CD4-positive, alpha-beta T cell treated with Interleukin-21 for 1 hour (primary cell): ENCODE results near the gene CRIM1.

ENCODE experiments used
- DNase-seq: peaks from one replicate; pipeline ENCODE4 v3.0.0-alpha.2; 2020

CRIM1 gene

GRCh38 chr2:36462311-36462935 lies 106.8 kb downstream of the CRIM1 start:
- DNase-seq: no peak

GRCh38 chr2:36463365-36463764 lies 107.8 kb downstream of the CRIM1 start:
- DNase-seq: no peak

- DNase-seq: no peak
Observed at GRCh38 chr2:36464006-36464721, 108.6 kb downstream of the CRIM1 start.

- DNase-seq: no peak
Observed at GRCh38 chr2:36466135-36466534, 110.6 kb downstream of the CRIM1 start.

- DNase-seq: no peak
Observed at GRCh38 chr2:36468463-36469105, 113.0 kb downstream of the CRIM1 start.

GRCh38 chr2:36469106-36469477 lies 113.5 kb downstream of the CRIM1 start:
- DNase-seq: no peak

- no peak for DNase-seq
Observed at GRCh38 chr2:36469710-36470109, 114.1 kb downstream of the CRIM1 start.

- no peak for DNase-seq
Observed at GRCh38 chr2:36473230-36473629, 117.7 kb downstream of the CRIM1 start.

GRCh38 chr2:36476411-36476810 lies 120.8 kb downstream of the CRIM1 start:
- no peak for DNase-seq

- no peak for DNase-seq
Observed at GRCh38 chr2:36477315-36477714, 121.7 kb downstream of the CRIM1 start.

GRCh38 chr2:36477746-36478145 lies 122.2 kb downstream of the CRIM1 start:
- no peak for DNase-seq

- DNase-seq: no peak
Observed at GRCh38 chr2:36478332-36478738, 122.8 kb downstream of the CRIM1 start.

- no peak for DNase-seq
Observed at GRCh38 chr2:36478999-36479398, 123.4 kb downstream of the CRIM1 start.

GRCh38 chr2:36479406-36479805 lies 123.8 kb downstream of the CRIM1 start:
- DNase-seq: no peak

GRCh38 chr2:36480028-36480427 lies 124.5 kb downstream of the CRIM1 start:
- no peak for DNase-seq

GRCh38 chr2:36480636-36481035 lies 125.1 kb downstream of the CRIM1 start:
- DNase-seq: no peak

- no peak for DNase-seq
Observed at GRCh38 chr2:36481709-36482108, 126.1 kb downstream of the CRIM1 start.

GRCh38 chr2:36482576-36483214 lies 127.1 kb downstream of the CRIM1 start:
- no peak for DNase-seq

- no peak for DNase-seq
Observed at GRCh38 chr2:36483290-36483689, 127.7 kb downstream of the CRIM1 start.

GRCh38 chr2:36484454-36484853 lies 128.9 kb downstream of the CRIM1 start:
- no peak for DNase-seq

GRCh38 chr2:36485521-36485920 lies 129.9 kb downstream of the CRIM1 start:
- no peak for DNase-seq

- no peak for DNase-seq
Observed at GRCh38 chr2:36486521-36487044, 131.0 kb downstream of the CRIM1 start.

- DNase-seq: no peak
Observed at GRCh38 chr2:36487947-36488346, 132.4 kb downstream of the CRIM1 start.

GRCh38 chr2:36489281-36489680 lies 133.7 kb downstream of the CRIM1 start:
- no peak for DNase-seq
